GM21526 (cell line): ENCODE measurements around the gene ELMO1.

ENCODE experiments used
- ATAC-seq: cut with Tn5 transposase; IDR thresholded peaks from one replicate; pipeline ENCODE4 v1.9.1; 2021; ENCODE audit warnings: moderate library complexity; ENCODE audit not compliant: unreplicated experiment, low FRiP score

ELMO1 gene

GRCh38 chr7:37448636-37449361 is at the start of gene ELMO1:
TSS of gene ELMO1 (minus strand) at chr7:37448864. CDS start at chr7:37342690, 106,174 bp downstream.
- peak; percentile 96 for ATAC-seq

GRCh38 chr7:37497576-37497975 is 48.9 kb upstream of the ELMO1 start:
- no peak for ATAC-seq

GRCh38 chr7:37495574-37496184 is 47.0 kb upstream of the ELMO1 start:
- ATAC-seq = no peak

- peak; percentile 75 for ATAC-seq
Observed at GRCh38 chr7:37494926-37495325, 46.3 kb upstream of the ELMO1 start.

- no peak for ATAC-seq
Observed at GRCh38 chr7:37493810-37494209, 45.1 kb upstream of the ELMO1 start.

GRCh38 chr7:37493123-37493522 is 44.5 kb upstream of the ELMO1 start:
- no peak for ATAC-seq

GRCh38 chr7:37491919-37492694 is 43.4 kb upstream of the ELMO1 start:
- ATAC-seq = no peak

- ATAC-seq = no peak
Observed at GRCh38 chr7:37489703-37490102, 41.0 kb upstream of the ELMO1 start.

GRCh38 chr7:37488163-37488764 is 39.6 kb upstream of the ELMO1 start:
- no peak for ATAC-seq

GRCh38 chr7:37484426-37485073 is 35.9 kb upstream of the ELMO1 start:
- ATAC-seq = no peak

GRCh38 chr7:37483627-37484026 is 35.0 kb upstream of the ELMO1 start:
- ATAC-seq = no peak

- ATAC-seq = no peak
Observed at GRCh38 chr7:37482953-37483352, 34.3 kb upstream of the ELMO1 start.

GRCh38 chr7:37482505-37482904 is 33.8 kb upstream of the ELMO1 start:
- no peak for ATAC-seq

GRCh38 chr7:37481722-37482288 is 33.1 kb upstream of the ELMO1 start:
- no peak for ATAC-seq

- ATAC-seq = no peak
Observed at GRCh38 chr7:37481154-37481553, 32.5 kb upstream of the ELMO1 start.

GRCh38 chr7:37480041-37481031 is 31.7 kb upstream of the ELMO1 start:
- no peak for ATAC-seq

- ATAC-seq = no peak
Observed at GRCh38 chr7:37476881-37477450, 28.3 kb upstream of the ELMO1 start.

GRCh38 chr7:37476428-37476827 is 27.8 kb upstream of the ELMO1 start:
- ATAC-seq = no peak

GRCh38 chr7:37475646-37476045 is 27.0 kb upstream of the ELMO1 start:
- no peak for ATAC-seq
